ENCODE data around the gene TGFB2. TPM values are rescaled to one million over a fixed set of nuclear protein-coding genes. Genes with fewer than 3 reads are reported as not detected.

The TGFB2 gene
- total and polyA plus RNA-seq, 4 donors: 0.21 to 0.75 (median 0.41) TPM

DNA sequence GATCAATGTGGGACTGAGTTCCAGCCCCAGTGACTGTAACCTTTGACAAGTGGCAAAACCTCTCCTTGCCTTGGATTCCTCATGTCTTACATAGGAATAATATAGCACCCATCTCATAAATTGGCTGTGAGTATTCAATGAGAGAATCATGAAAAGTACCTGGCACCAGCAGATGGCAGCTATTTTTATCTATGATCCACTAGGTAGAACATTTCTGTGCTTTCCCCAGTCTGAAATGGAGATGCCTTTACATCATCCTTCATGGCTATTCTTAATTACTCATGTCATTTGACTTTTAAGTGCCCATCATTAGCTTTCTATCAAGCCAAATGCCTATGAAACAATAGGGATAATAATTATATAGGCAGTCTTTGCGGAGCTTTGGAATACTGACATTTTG is 130.1 kb downstream of the TGFB2 start (continued):
- TF ChIP-seq, protein P1, sequence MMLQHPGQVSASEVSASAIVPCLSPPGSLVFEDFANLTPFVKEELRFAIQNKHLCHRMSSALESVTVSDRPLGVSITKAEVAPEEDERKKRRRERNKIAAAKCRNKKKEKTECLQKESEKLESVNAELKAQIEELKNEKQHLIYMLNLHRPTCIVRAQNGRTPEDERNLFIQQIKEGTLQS (IDR thresholded peaks at IDR 0.05): no peak

DNA sequence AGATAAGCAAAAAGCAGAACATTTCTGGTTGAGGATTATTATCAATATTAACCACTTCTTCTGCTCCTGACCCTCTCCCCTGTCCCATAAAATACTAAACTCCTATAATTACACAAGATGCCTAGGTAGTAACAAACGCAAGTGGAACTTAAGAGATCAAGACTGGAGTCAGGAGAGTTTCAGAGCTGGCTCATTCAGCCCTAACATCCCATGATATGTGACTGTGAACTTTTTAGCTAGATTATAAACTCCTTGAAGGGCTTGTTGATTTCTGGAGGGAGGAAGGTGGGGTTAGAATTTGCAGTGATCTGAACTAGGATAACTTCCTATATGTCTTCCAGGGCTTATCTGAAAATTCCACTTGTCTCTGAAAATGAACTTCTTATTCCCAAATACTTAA is 130.6 kb downstream of the TGFB2 start:
- TF ChIP-seq, protein P1 (IDR thresholded peaks at IDR 0.05): no peak
- H3K27me3 ChIP-seq (ENCODE audit: control insufficient read depth in 4 of 4, insufficient read depth in 4 of 4, low read length in 3 of 4): no peaks in the 10 kb centered on the region
- no peak overlapping the region for H3K9ac ChIP-seq (ENCODE audit: low read depth in 1 of 2, low read length in 2 of 2)

GRCh38 chr1:218476385-218476784 is 131.2 kb downstream of the TGFB2 start:
- Histone ChIP-seq H3K4me1 (ENCODE audit: control insufficient read depth in 4 of 4, insufficient read depth in 4 of 4, low read length in 3 of 4) (no peaks in the 10 kb centered on the region), H3K27ac (ENCODE audit: low read depth in 1 of 2, low read length in 2 of 2) (no peak overlapping the region), H3K9me3 (ENCODE audit: control insufficient read depth in 4 of 4, low read length in 3 of 4) (no peaks in the 10 kb centered on the region), H3K27me3 (ENCODE audit: control insufficient read depth in 4 of 4, insufficient read depth in 4 of 4, low read length in 3 of 4) (no peaks in the 10 kb centered on the region), H3K4me3 (ENCODE audit: low read depth in 1 of 3, low read length in 3 of 3) (no peak overlapping the region), H3K9ac (ENCODE audit: low read depth in 1 of 2, low read length in 2 of 2) (no peak overlapping the region), H3K36me3 (ENCODE audit: control insufficient read depth in 4 of 4, insufficient read depth in 3 of 4, low read depth in 1 of 4, low read length in 3 of 4) (no peaks in the 10 kb centered on the region)
- DNase-seq (ENCODE audit: low spot score): no peak
- 65% methylated on average over 3 of the region's 3 CpGs for WGBS
- TF ChIP-seq HNF4A (conservative IDR thresholded peaks at IDR 0.05) (no peak), NR2F2 (IDR thresholded peaks at IDR 0.05) (no peak), GABPA (IDR thresholded peaks at IDR 0.05 in 1 of 2, conservative IDR thresholded peaks at IDR 0.05 in 1 of 2) (no peak), TAF1 (conservative IDR thresholded peaks at IDR 0.05) (no peak), JUND (IDR thresholded peaks at IDR 0.05) (no peak), FOXA2 (IDR thresholded peaks at IDR 0.05) (no peak), FOXA1 (IDR thresholded peaks at IDR 0.05) (no peak), RXRA (IDR thresholded peaks at IDR 0.05) (no peak), ZBTB33 (IDR thresholded peaks at IDR 0.05) (no peak)
- TF ChIP-seq, protein P1 (IDR thresholded peaks at IDR 0.05): no peak

More for the DNA sequence above, 130.6 kb downstream of the TGFB2 start:
- H3K36me3 ChIP-seq (ENCODE audit: control insufficient read depth in 4 of 4, insufficient read depth in 3 of 4, low read depth in 1 of 4, low read length in 3 of 4): no peaks in the 10 kb centered on the region
- H3K4me1 ChIP-seq (ENCODE audit: control insufficient read depth in 4 of 4, insufficient read depth in 4 of 4, low read length in 3 of 4): no peaks in the 10 kb centered on the region
- no peak for DNase-seq (ENCODE audit: low spot score)
- 84% methylated on average over 1 of the region's 1 CpG for WGBS
- no peak overlapping the region for H3K27ac ChIP-seq (ENCODE audit: low read depth in 1 of 2, low read length in 2 of 2)
- H3K4me3 ChIP-seq (ENCODE audit: low read depth in 1 of 3, low read length in 3 of 3): no peak overlapping the region
- no peaks in the 10 kb centered on the region for H3K9me3 ChIP-seq (ENCODE audit: control insufficient read depth in 4 of 4, low read length in 3 of 4)

DNA sequence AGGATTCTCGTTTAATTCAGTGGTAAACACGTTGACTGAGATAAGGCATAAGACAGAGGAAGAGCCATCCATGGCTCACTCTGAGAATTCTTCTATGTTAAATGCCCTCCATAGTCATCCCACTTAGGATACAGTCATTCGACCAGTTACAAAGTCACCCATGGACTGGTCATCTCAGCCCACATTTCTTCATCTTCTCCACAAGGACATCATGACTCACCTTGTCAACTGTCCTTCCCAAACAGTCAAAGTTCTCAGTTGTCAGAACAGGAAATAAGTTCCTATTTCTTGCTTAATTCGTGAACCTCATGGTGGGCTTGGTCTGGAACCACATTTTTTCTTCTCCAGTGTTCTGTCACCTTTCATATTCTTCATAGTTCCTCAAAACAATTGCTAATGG is 133.2 kb downstream of the TGFB2 start:
- no peaks in the 10 kb centered on the region for H3K36me3 ChIP-seq (ENCODE audit: control insufficient read depth in 4 of 4, insufficient read depth in 3 of 4, low read depth in 1 of 4, low read length in 3 of 4)
- H3K9me3 ChIP-seq (ENCODE audit: control insufficient read depth in 4 of 4, low read length in 3 of 4): no peaks in the 10 kb centered on the region
- H3K4me3 ChIP-seq (ENCODE audit: low read depth in 1 of 3, low read length in 3 of 3): no peak overlapping the region
- no peaks in the 10 kb centered on the region for H3K4me1 ChIP-seq (ENCODE audit: control insufficient read depth in 4 of 4, insufficient read depth in 4 of 4, low read length in 3 of 4)
- WGBS: 70% methylated on average over 4 of the region's 4 CpGs
- H3K27ac ChIP-seq (ENCODE audit: low read depth in 1 of 2, low read length in 2 of 2): no peak overlapping the region
- no peak for DNase-seq (ENCODE audit: low spot score)
- H3K27me3 ChIP-seq (ENCODE audit: control insufficient read depth in 4 of 4, insufficient read depth in 4 of 4, low read length in 3 of 4): no peaks in the 10 kb centered on the region
- H3K9ac ChIP-seq (ENCODE audit: low read depth in 1 of 2, low read length in 2 of 2): no peak overlapping the region
- TF ChIP-seq YY1 (IDR thresholded peaks at IDR 0.05) (no peak), EGR1 (IDR thresholded peaks at IDR 0.05; ENCODE audit: low read depth in 2 of 2) (no peak), GABPA (IDR thresholded peaks at IDR 0.05 in 1 of 2, conservative IDR thresholded peaks at IDR 0.05 in 1 of 2) (no peak), SP1 (IDR thresholded peaks at IDR 0.05) (no peak), ZBTB33 (IDR thresholded peaks at IDR 0.05) (no peak), RAD21 (IDR thresholded peaks at IDR 0.05) (no peak), FOXA2 (IDR thresholded peaks at IDR 0.05) (no peak), NR2F2 (IDR thresholded peaks at IDR 0.05) (no peak), TAF1 (conservative IDR thresholded peaks at IDR 0.05) (no peak), JUND (IDR thresholded peaks at IDR 0.05) (no peak), RXRA (IDR thresholded peaks at IDR 0.05) (no peak), CTCF (IDR thresholded peaks at IDR 0.05; ENCODE audit: low read depth, low read length, missing input control) (no peak), FOXA1 (IDR thresholded peaks at IDR 0.05) (no peak)
- TF ChIP-seq, protein P1 (IDR thresholded peaks at IDR 0.05): no peak

Measured in liver (tissue), 9 donors.